ENCODE measurements around the gene CD72. TPM values are rescaled to one million over a fixed set of nuclear protein-coding genes. Genes with fewer than 3 reads are reported as not detected.
A peak's percentile ranks its signal among the peaks of the same experiment; 100 is the strongest.

The CD72 gene
- total RNA-seq, 1 donor from 2014 or later = 1.8 TPM

GRCh38 chr9:35649431-35650340 is 31.5 kb upstream of the CD72 start:
- H3K27me3 Mint-ChIP-seq (ENCODE audit: low read depth, unreplicated experiment) = no peaks in the 10 kb centered on the region
- FAIRE-seq (no peak), DNase-seq (ENCODE audit: low read depth) (peak; percentile 8)
- H2AFZ ChIP-seq (ENCODE audit: low read depth, low read length) = peak overlapping the region; percentile 41
- H3K4me1 Mint-ChIP-seq (ENCODE audit: low read depth, unreplicated experiment) = peaks cover 11% of the 10 kb centered on the region
- no peak overlapping the region for H3K27ac Mint-ChIP-seq (ENCODE audit: unreplicated experiment)
- H3K36me3 Mint-ChIP-seq (ENCODE audit: low read depth, unreplicated experiment) = no peaks in the 10 kb centered on the region
- H3K36me3 ChIP-seq (ENCODE audit: insufficient read depth, low read length) = no peaks in the 10 kb centered on the region
- no peak overlapping the region for H3K27ac ChIP-seq (ENCODE audit: low read depth, low read length)
- peaks cover 16% of the 10 kb centered on the region for H3K4me1 ChIP-seq (ENCODE audit: insufficient read depth, low read length)
- no peak overlapping the region for H3K9ac ChIP-seq (ENCODE audit: low read length)
- H3K79me2 ChIP-seq (ENCODE audit: insufficient read depth, low read length) = no peaks in the 10 kb centered on the region
- peak overlapping the region; percentile 62 for H3K4me2 ChIP-seq (ENCODE audit: low read length)
- no peaks in the 10 kb centered on the region for H3K9me3 ChIP-seq (ENCODE audit: insufficient read depth, low read depth, low read length)
- H3K4me3 Mint-ChIP-seq (ENCODE audit: unreplicated experiment) = peak overlapping the region; percentile 27
- no peaks in the 10 kb centered on the region for H3K27me3 ChIP-seq (ENCODE audit: insufficient read depth, low read length)
- H3K4me3 ChIP-seq (ENCODE audit: insufficient read depth, low read depth, low read length) = no peak overlapping the region
- TF ChIP-seq EZH2 (IDR thresholded peaks at IDR 0.05; ENCODE audit: insufficient read depth, low read length) = no peak
- TF ChIP-seq CTCF (IDR thresholded peaks at IDR 0.05; ENCODE audit: insufficient read depth, low read depth, low read length) = no peak
- H4K20me1 ChIP-seq (ENCODE audit: insufficient read depth, low read length) = no peaks in the 10 kb centered on the region
- H3K9me3 Mint-ChIP-seq (ENCODE audit: unreplicated experiment) = no peaks in the 10 kb centered on the region

GRCh38 chr9:35646533-35647265 is 28.5 kb upstream of the CD72 start:
- no peaks in the 10 kb centered on the region for H3K27me3 Mint-ChIP-seq (ENCODE audit: low read depth, unreplicated experiment)
- Histone ChIP-seq H4K20me1 (ENCODE audit: insufficient read depth, low read length) (no peaks in the 10 kb centered on the region), H3K4me3 (ENCODE audit: insufficient read depth, low read depth, low read length) (peak overlapping the region; percentile 73), H3K9ac (ENCODE audit: low read length) (peak overlapping the region; percentile 79), H3K27ac (ENCODE audit: low read depth, low read length) (no peak overlapping the region), H2AFZ (ENCODE audit: low read depth, low read length) (peak overlapping the region; percentile 83), H3K79me2 (ENCODE audit: insufficient read depth, low read length) (no peaks in the 10 kb centered on the region), H3K36me3 (ENCODE audit: insufficient read depth, low read length) (no peaks in the 10 kb centered on the region), H3K4me1 (ENCODE audit: insufficient read depth, low read length) (peaks cover 16% of the 10 kb centered on the region), H3K9me3 (ENCODE audit: insufficient read depth, low read depth, low read length) (no peaks in the 10 kb centered on the region), H3K27me3 (ENCODE audit: insufficient read depth, low read length) (no peaks in the 10 kb centered on the region), H3K4me2 (ENCODE audit: low read length) (peak overlapping the region; percentile 88)
- TF ChIP-seq EZH2 (IDR thresholded peaks at IDR 0.05; ENCODE audit: insufficient read depth, low read length) (no peak), CTCF (IDR thresholded peaks at IDR 0.05; ENCODE audit: insufficient read depth, low read depth, low read length) (peak; percentile 55)
- H3K4me3 Mint-ChIP-seq (ENCODE audit: unreplicated experiment) = peak overlapping the region; percentile 88
- H3K27ac Mint-ChIP-seq (ENCODE audit: unreplicated experiment) = peak overlapping the region; percentile 77
- no peaks in the 10 kb centered on the region for H3K9me3 Mint-ChIP-seq (ENCODE audit: unreplicated experiment)
- peaks cover 2% of the 10 kb centered on the region for H3K36me3 Mint-ChIP-seq (ENCODE audit: low read depth, unreplicated experiment)
- peaks cover 11% of the 10 kb centered on the region for H3K4me1 Mint-ChIP-seq (ENCODE audit: low read depth, unreplicated experiment)
- DNase-seq (ENCODE audit: low read depth) = peak; percentile 57
- FAIRE-seq = no peak

Measured in astrocyte (in vitro differentiated cells and primary cell).